Measurements from ENCODE around the gene TTLL9. TPM values are rescaled to one million over a fixed set of nuclear protein-coding genes. Genes with fewer than 3 reads are reported as not detected.

The TTLL9 gene
- total RNA-seq, 6 donors from 2014 or later, result 0.31 to 20.7 (median 4.4) TPM

DNA sequence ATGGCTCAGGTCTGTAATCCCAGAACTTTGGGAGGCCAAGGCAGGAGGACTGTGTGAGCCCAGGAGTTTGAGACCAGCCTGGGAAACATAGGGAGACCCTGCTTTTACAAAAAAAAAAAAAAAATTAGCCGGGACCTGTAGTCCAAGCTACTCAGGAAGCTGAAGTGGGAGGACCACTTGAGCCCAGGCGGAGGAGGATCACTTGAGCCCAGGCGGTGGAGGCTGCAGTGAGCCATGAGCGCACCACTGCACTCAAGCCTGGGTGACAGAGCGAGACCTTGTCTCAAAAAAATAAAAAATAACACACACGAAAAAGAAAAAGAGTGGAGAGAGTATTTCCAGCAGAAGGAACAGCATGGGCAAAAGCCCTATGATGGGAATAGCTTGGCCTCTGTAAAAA is 2.0 kb downstream of the TTLL9 start:
- Histone ChIP-seq H3K4me3 (no peak overlapping the region), H3K36me3 (no peaks in the 10 kb centered on the region), H3K9me3 (no peaks in the 10 kb centered on the region), H3K27ac (no peak overlapping the region), H3K4me1 (peaks cover 9 to 21% (median 18%) of the 10 kb centered on the region in 4 donors), H3K27me3 (peaks cover 0 to 12% (median 4%) of the 10 kb centered on the region in 4 donors)
- DNase-seq (no peak), ATAC-seq (ENCODE audit: low FRiP score in 2 of 2) (no peak)
- TF ChIP-seq, protein P1, sequence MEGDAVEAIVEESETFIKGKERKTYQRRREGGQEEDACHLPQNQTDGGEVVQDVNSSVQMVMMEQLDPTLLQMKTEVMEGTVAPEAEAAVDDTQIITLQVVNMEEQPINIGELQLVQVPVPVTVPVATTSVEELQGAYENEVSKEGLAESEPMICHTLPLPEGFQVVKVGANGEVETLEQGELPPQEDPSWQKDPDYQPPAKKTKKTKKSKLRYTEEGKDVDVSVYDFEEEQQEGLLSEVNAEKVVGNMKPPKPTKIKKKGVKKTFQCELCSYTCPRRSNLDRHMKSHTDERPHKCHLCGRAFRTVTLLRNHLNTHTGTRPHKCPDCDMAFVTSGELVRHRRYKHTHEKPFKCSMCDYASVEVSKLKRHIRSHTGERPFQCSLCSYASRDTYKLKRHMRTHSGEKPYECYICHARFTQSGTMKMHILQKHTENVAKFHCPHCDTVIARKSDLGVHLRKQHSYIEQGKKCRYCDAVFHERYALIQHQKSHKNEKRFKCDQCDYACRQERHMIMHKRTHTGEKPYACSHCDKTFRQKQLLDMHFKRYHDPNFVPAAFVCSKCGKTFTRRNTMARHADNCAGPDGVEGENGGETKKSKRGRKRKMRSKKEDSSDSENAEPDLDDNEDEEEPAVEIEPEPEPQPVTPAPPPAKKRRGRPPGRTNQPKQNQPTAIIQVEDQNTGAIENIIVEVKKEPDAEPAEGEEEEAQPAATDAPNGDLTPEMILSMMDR (IDR thresholded peaks at IDR 0.05), result no peak
- TF ChIP-seq EP300 (IDR thresholded peaks at IDR 0.05) (no peak), POLR2A (IDR thresholded peaks at IDR 0.05) (no peak), POLR2AphosphoS5 (IDR thresholded peaks at IDR 0.05) (no peak)
- 76% methylated on average over 6 of the region's 6 CpGs for WGBS, 2 donors

DNA sequence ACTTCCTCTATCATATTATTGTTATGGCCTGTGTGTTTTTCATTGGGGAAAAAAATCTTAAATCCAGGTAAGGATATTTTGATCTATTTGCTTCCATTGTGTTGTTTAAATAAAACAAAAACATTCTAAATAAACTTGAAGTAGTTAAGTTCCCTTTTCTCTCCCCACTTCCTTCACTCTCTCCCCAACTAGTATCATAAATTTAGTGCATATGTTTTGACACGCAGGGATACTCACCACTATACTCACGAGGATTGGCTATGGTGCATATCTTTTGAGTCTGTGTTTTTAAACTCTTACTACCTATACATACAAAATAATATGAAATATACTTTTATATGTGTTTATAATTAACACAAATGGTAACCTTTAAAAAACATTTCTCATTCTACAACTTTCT is 5.2 kb downstream of the TTLL9 start:
- 47 to 58% methylated on average over 2 of the region's 2 CpGs for WGBS, 2 donors
- no peak overlapping the region for H3K4me3 ChIP-seq
- ATAC-seq (ENCODE audit: low FRiP score in 2 of 2), result no peak
- no peak overlapping the region for H3K27ac ChIP-seq
- H3K9me3 ChIP-seq, result no peaks in the 10 kb centered on the region
- H3K27me3 ChIP-seq, result peaks cover 0 to 2% (median under 1%) of the 10 kb centered on the region in 4 donors
- no peaks in the 10 kb centered on the region for H3K36me3 ChIP-seq
- no peak for DNase-seq
- peaks cover 3 to 13% (median 5%) of the 10 kb centered on the region in 4 donors for H3K4me1 ChIP-seq
- TF ChIP-seq, protein P1 (IDR thresholded peaks at IDR 0.05), result no peak
- TF ChIP-seq POLR2A (IDR thresholded peaks at IDR 0.05) (no peak), EP300 (IDR thresholded peaks at IDR 0.05) (no peak), POLR2AphosphoS5 (IDR thresholded peaks at IDR 0.05) (no peak)

DNA sequence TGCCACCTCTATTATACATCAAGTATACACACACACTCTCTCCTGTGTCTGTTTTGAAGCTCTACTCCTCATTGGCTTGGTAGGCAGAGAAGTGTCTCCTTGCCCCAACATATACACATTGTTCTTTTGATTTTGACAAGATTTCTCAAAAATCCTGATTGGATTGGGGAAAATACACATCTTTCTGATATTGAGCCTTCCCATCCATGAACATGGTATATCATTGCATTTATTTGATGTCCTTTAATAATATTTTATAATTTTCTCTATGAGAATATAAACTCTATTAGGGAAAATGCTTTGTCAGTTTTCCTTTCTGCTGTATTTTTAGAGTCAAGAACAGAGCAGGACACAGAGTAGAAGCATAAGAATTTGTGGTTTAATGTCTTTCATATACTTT is 7.2 kb downstream of the TTLL9 start:
- Histone ChIP-seq H3K27ac (no peak overlapping the region), H3K4me3 (no peak overlapping the region), H3K9me3 (no peaks in the 10 kb centered on the region), H3K4me1 (peaks cover 0 to 9% (median 4%) of the 10 kb centered on the region in 4 donors), H3K36me3 (no peaks in the 10 kb centered on the region), H3K27me3 (no peaks in the 10 kb centered on the region)
- TF ChIP-seq, protein P1 (IDR thresholded peaks at IDR 0.05), result no peak
- no peak for TF ChIP-seq POLR2AphosphoS5 (IDR thresholded peaks at IDR 0.05)
- TF ChIP-seq POLR2A (IDR thresholded peaks at IDR 0.05), result no peak
- no peak for TF ChIP-seq EP300 (IDR thresholded peaks at IDR 0.05)
- ATAC-seq (ENCODE audit: low FRiP score in 2 of 2) (no peak), DNase-seq (no peak)

DNA sequence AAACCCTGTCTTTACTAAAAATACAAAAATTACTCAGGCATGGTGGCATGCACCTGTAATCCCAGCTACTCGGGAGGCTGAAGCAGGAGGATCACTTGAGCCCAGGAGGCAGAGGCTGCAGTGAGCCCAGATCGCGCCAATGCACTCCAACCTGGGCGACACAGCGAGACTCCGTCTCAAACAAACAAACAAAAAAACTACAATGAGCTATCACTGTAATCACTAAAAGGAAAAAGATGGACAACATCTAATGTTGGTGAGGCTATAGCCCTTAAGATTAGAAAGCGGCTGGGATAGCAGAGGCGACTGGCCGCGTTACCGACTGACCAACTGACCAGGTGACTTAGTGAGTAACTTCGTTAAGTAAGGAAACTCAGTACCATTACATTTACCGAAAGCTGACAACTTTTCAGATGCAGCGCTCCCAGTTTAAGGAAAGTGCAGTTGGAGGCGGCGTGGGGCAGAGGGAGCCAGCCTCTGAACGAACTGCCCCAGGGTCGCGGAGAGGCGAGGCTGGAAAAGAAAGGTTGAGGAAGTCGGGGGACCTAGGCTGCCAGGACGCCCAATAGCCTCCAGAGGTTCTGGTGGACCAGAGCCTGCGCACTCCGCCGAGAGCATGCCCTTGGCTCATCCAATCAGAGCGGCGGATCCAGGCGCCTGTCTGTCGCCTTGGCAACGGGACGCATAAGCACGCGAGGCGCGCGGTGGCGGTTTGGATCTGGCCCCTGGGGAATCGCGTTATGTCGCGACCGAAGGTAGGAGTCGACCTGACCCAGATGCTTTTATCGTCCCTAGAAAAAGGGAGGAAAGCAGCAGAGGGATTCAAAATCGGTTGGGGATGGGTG is 8.9 kb downstream of the TTLL9 start:
- DNase-seq (peak; percentile 96 to 98), ATAC-seq (ENCODE audit: low FRiP score in 2 of 2) (peak; percentile 98 to 100)
- peak overlapping the region; percentile 42 to 70 (median 52) for H3K4me3 ChIP-seq
- TF ChIP-seq EP300 (IDR thresholded peaks at IDR 0.05) (no peak), POLR2AphosphoS5 (IDR thresholded peaks at IDR 0.05) (peak in 1 of 2 donors; percentile 47), POLR2A (IDR thresholded peaks at IDR 0.05) (peak in 2 of 4 donors; percentile 26 to 77)
- TF ChIP-seq, protein P1 (IDR thresholded peaks at IDR 0.05), result peak in 3 of 6 experiments; percentile 21 to 35 (median 24)
- peak overlapping the region; percentile 57 to 75 (median 74) for H3K27ac ChIP-seq
- no peaks in the 10 kb centered on the region for H3K27me3 ChIP-seq
- H3K4me1 ChIP-seq, result peaks cover 0 to 9% (median 4%) of the 10 kb centered on the region in 4 donors
- no peaks in the 10 kb centered on the region for H3K9me3 ChIP-seq
- 7 to 8% methylated on average over 34 to 39 of the region's 45 CpGs for WGBS, 2 donors
- no peaks in the 10 kb centered on the region for H3K36me3 ChIP-seq

Data from upper lobe of left lung (tissue), 6 donors.